NCI-H1048 (cell line): ENCODE results near the gene SPTA1.
"Not testable (repeated sequence)": the region's sequence is repeated elsewhere in the genome, so short reads cannot be mapped to it uniquely, and the experiment has no call there.

Source experiments
- DNase-seq: peaks from one replicate; lab custom pipeline; 2025; lab: John Stamatoyannopoulos, UW

The SPTA1 gene

GRCh38 chr1:158686111-158687009, at the start of gene SPTA1:
SPTA1 (minus strand) TSS chr1:158686715; CDS start chr1:158686517, 198 bp downstream.
- DNase-seq: no peak

- no peak for DNase-seq
Measured at GRCh38 chr1:158735848-158736247, 49.3 kb upstream of the SPTA1 start.

GRCh38 chr1:158732524-158732923, 46.0 kb upstream of the SPTA1 start:
- no peak for DNase-seq

GRCh38 chr1:158731707-158732106, 45.2 kb upstream of the SPTA1 start:
- no peak for DNase-seq

DNA sequence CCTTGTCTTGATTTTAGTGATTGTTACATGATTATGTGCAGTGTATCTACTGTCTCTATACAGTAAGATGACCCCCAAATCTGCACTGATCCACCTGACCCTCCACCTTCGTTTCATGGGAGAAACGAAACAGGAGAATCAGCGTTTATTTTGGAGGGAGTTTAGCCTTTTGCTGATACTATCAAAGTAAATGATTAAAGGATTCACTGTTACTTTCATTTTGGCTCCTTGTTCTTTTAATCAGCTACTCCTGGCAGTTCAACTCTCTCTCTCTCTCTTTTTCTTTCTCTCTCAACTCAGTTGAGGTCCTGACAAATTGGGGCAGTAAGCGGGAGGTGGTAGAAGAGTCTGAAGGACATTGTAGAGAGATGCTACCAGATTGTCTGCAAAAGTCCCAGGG, 43.9 kb upstream of the SPTA1 start:
- no peak for DNase-seq

DNA sequence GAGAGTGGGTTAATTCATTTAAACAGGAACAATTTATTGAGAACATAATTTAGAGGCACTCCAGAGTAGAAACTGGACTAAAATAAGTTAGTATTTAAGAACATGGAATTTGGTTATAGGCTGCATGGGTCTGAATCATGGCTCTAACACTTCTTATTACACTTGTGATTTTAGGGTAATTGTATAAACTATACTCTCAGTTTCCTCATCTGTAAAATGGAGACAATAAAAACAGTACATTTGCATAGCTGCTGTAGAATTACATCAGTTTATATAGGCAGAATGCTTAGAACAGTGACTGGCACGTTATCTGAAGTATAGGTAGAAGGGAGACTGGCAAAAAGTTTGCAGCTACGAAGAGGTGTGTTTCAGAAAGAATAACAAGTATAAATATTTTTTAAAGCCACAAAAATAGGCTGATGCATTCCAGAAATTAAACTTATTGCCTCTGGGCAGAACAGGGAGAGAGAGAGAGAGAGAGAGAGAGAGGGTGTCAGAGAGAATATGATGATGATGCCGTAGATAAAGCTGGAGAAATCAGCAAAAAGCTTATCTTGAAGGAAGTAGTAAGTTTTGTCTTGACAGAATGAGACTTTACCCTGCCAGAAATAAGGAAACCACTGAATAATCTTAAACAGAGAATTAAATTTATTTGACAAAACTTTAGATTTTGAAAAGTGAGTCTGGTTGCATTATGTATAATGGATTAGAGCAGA, 42.2 kb upstream of the SPTA1 start:
- no peak for DNase-seq

- DNase-seq: no peak
Measured at GRCh38 chr1:158724442-158724841, 37.9 kb upstream of the SPTA1 start.

- no peak for DNase-seq
Measured at GRCh38 chr1:158720620-158721019, 34.1 kb upstream of the SPTA1 start, which contains the start of gene OR6K3. OR6K3 (minus strand) TSS chr1:158720720; CDS start chr1:158718115, 2,605 bp downstream.

DNA sequence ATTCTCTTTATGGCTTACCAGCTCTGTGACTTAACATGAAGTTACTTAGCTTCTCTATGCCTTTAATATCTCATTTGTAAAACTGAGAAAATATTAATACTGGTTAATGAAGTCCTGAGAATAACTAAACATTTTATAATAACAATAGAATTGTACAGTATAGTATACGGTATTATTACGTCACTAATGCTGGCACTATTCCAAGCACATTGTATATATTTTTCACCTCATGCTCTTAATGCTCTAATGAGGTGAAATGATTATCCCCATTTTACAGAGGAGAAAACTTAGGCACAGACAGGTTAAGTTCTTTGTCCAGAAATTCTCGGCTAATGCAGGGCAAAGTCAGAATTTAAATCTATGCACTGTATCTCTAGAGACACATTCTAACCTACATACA, 33.1 kb upstream of the SPTA1 start:
- no peak for DNase-seq

- no peak for DNase-seq
Measured at GRCh38 chr1:158717344-158717743, 30.8 kb upstream of the SPTA1 start.

DNA sequence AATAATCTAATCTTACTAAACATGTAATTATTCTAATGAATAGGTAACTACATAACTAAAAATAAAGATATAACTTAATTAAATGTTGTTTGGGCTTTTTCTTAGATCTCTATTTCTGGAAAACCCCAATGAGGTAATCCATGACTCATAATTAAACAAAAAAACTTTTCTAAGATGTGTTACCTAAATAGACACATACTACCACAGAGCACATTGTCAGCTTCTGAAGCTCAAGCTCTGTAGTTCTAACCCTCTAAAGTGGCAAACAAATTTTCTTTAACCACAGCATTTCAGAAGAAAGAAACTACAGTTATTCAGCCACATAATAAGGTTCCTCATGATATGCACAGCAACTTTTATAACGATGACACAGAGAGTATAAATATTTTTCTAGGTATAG, 29.8 kb upstream of the SPTA1 start:
- no peak for DNase-seq

- no peak for DNase-seq
Measured at GRCh38 chr1:158714754-158715153, 28.2 kb upstream of the SPTA1 start.

DNA sequence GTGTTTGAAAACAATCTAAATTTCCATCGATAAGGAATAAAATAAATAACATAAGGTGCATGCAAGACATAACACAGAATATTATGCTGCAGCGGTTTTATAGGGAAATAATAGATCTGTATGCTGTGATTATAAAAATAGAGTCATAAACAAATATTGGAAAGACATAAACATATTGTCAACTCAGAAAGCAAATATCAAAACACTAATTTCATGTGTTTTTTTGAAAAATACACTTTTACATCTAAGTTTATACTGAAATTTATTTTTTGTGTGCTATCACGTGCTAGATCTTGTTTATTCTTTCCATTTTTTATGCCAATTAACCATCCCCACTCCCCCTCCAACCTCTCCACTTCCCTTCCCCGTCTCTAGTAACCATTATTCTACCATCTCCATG, 24.6 kb upstream of the SPTA1 start:
- DNase-seq: no peak

- DNase-seq: no peak
Measured at GRCh38 chr1:158706096-158706495, 19.6 kb upstream of the SPTA1 start.

- no peak for DNase-seq
Measured at GRCh38 chr1:158700552-158700951, 14.0 kb upstream of the SPTA1 start, which contains the start of gene OR6K2. OR6K2 (minus strand) TSS chr1:158700652; CDS start chr1:158700652, 0 bp downstream.

DNA sequence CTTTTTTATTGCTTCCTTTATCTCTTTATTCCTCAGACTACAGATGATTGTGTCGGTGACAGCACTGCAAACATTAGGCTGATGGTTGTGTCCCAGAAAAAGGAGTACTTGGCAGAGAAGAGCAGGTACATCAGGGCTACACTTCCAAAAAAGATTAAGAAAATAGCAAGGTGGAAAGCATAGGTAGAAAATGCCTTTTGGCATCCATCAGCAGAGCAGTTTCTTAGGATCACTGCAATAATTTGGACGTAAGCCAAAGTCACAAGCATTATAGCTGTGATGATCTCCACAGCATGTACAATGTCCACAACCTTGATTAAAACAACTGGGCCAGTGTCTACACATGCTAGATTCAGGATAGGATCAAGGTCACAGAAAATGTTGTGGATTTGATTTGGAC, 8.1 kb upstream of the SPTA1 start:
- no peak for DNase-seq

DNA sequence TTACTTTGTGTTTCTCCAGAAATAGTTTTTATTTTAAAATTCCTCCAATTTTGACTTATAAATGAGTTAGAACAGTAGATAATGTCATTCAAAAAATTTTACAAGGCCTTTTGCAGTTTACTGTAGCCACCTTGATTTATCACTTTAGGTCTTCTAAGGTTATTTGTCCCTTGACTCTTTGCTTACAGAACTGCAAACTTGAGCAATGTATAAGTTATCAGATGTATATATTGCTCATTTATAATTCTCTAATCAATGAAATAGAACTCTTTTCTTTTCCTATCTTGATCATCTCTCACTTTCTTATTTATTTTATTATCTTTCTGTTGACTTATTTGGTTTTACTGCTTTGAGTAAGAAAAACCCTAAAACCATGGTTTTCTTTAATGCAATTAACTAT, 5.8 kb upstream of the SPTA1 start:
- DNase-seq: no peak

DNA sequence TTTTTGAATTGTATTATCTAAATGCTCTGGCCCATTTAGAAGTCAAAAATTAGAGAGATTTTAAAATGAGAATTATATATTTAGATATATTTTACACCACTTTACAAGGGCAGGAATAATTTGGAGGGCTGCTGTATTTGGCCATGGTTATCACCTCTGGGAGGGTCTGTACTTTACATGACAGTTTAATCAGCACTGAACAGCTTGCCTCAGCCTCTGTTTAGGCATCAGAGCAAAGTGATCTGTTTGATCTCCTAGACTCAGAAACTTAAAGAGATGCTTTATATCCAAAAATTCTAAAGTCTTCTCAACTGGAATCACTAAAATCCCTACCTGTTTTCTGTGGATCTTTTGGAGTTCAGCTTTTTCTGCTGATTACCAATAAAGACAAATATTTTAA, 5.4 kb upstream of the SPTA1 start:
- no peak for DNase-seq

DNA sequence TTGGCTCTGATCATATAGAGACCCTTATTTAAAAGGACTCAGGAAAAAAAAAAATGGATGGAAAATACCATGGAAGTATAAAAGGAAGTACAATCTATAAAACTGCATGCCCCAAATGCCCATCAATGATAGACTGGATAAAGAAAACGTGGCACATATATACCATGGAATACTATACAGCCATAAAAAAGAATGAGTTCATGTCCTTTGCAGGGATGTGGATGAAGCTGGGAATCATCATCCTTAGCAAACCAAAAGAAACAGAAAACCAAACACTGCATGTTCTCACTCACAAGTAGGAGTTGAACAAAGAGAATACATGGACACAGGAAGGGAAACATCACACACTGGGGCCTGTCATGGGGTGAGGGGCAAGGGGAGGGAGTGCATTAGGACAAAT, 4.6 kb upstream of the SPTA1 start:
- DNase-seq: not testable (repeated sequence)

- no peak for DNase-seq
Measured at GRCh38 chr1:158689875-158690274, 3.4 kb upstream of the SPTA1 start.

GRCh38 chr1:158689110-158689509, 2.6 kb upstream of the SPTA1 start:
- DNase-seq: no peak

DNA sequence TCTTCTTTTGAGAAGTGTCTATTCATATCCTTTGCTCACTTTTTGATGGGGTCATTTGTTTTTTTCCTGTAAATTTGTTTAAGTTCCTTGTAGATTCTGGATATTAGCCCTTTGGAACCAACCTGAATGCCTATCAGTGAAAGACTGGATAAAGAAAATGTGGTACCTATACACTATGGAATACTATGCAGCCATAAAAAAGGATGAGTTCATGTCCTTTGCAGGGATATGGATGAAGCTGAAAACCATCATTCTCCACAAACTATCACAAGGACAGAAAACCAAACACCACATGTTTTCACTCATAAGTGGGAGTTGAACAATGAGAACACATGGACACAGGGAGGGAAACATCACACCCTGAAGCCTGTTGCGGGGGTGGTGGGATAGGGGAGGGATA, 1.8 kb upstream of the SPTA1 start:
- DNase-seq: not testable (repeated sequence)

GRCh38 chr1:158687037-158687436, 522 bp upstream of the SPTA1 start:
- DNase-seq: no peak
